GM19043 (cell line): Measurements from ENCODE around the gene TUBA4B.

Experiments used
- ATAC-seq: cut with Tn5 transposase; IDR thresholded peaks from one replicate; pipeline ENCODE4 v1.9.1; 2021; ENCODE audit warnings: low read depth; ENCODE audit not compliant: unreplicated experiment

Gene TUBA4B

DNA sequence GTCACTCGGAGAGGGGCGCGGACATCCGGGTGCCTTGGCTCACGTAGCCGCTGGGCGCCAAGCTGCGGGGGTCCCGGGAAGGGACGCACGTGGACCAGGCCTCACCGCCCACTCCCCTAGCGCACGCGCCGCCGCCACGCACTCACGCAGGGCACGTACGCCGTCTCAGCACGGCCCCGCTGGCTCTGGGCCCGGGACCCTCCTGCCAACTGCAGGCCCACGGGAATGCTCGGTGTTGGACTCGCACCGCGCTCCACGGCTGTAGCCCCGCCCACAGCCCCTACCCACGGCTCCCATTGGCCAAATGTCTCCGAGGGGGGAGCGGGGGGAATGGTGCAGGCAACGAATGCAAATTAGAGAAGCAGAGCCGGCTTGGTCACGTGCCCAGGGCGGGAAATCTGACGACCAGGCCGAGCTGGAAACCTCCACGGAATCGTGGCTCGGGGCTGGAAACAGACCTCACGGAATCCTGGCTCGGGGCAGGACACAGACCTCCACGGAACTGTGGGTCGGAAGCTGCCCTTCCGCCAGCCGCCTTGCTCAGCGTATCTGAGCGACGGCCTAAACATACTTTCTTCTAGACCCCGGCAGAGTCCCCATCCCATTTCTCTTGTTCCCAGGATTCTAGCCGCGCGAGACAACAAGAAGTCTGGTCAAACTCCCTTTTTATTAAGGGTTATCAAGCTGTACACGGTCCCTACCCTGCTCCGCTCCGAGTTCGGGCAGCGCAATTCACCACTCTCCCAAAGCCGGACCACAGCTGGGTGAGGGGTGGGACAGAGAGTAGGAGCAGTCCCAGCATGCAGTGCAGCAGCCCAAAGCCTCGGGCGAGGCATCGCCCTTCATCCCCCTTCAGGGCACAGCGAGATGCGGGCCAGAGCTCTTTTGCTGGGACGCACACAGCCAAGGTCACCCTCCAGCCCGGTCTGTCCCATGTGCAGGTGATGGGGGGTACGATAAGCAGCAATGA is 34.0 kb upstream of the TUBA4B start, which contains the start of gene ABCB6:
TSS of gene ABCB6 (minus strand) at position 227 of the 970 bp plus-strand sequence. CDS start 285 bp downstream, outside the sequence.
- ATAC-seq, result peak; percentile 76

DNA sequence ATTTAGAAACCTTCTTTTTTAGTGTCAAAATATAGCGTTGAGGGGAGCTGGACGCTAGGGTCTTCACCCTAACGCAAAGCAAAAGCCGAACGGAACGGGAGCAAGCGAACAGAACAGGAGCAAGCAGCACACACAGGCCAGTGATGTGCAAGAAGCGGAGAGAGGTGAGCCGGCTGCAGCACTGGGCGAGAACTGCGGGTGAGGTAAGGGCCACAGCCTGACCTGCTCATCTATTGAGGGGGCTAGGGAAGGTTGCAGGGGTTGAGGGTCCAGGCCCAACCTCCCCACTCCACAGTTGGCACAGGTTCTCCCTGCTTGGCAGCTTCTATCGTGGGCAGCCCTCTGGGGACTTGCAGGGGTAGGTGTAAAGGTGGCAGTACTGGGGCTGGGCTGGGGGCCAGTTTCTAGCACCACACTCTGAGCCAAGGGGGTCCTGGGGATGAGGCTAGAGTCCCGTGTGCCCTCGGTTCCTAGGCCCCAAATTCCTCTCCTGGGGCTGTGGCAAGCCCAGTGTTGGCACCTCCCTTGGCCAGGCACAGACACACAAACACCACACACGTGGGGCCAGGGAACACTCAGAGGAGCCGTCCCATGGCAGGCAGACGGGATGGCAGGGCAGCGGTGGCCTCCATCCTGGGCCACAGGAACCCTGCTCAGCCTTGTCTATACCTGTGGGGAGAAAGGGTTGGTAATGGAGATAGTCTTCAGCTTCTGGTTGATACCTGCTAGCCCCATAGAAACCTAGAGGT is 33.1 kb upstream of the TUBA4B start:
- no peak for ATAC-seq

GRCh38 chr2:219220652-219221402 is 32.2 kb upstream of the TUBA4B start:
- ATAC-seq, result no peak

- ATAC-seq, result no peak
Observed at GRCh38 chr2:219221957-219222518, 31.0 kb upstream of the TUBA4B start.

- no peak for ATAC-seq
Observed at GRCh38 chr2:219223831-219224610, 29.0 kb upstream of the TUBA4B start.

- no peak for ATAC-seq
Observed at GRCh38 chr2:219225350-219225749, 27.7 kb upstream of the TUBA4B start.

DNA sequence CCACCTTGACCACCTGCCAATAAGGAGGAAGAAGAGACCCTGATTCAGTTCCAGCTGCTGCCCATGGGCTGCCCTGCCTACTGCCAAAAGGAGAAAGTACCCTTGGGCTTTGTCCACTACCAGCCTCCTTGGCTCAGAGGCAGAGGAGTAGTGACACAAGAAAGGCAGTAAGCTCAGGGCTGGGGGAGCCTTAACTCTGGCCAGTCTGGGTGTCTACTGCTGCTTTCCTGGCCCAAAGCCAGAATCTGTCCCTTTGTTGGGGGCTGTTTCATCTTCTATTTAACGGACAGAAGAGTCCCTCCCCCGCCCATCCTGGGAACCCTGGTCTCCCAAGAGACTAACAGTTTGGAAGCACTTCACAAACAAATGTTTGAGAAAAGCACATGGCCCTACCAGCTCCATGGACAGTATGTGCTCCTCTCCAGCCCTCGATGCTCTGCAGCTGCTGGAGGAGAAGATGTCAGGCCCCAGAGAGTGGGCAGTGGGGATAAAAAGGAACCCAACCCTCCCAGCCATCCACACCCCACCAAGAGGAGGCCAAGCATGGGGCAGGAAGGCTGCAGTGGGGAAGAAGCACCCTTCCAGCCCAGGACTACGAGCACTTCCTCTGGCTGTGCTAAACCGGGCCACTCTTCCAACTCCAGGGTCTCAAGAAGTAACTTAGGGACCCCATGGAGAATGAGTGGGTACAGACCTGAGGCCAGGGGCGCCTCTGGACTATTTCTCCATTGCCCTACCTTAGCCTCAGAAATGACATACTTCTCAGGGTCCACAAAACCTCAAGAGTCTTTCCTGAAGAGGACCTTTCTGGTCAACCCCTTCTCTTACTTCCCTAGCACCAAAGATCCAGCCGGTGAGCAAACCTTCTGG is 24.8 kb upstream of the TUBA4B start:
- ATAC-seq, result no peak

DNA sequence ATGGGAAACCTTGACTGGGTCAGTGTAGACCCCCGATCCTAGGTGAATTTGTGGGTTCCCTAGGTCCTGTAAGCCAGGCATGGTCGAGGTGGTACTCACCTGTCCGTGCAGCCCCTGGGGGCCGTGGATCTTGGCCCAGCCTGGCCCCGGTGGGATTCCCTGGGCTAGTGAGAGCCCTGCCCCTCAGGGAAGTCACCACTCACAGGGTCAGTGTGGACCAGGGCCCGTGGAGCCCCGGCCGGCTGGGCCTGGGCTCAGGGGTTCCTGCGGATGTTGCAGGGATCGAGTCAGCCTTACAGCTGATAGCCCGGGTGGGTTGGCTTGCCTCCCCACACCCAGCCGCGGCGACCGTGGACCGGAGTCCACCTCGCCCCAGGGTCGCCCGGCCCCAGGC is 24.1 kb upstream of the TUBA4B start:
- ATAC-seq, result peak; percentile 5

GRCh38 chr2:219229305-219230058 is 23.6 kb upstream of the TUBA4B start, which contains the start of the genes ANKZF1 and ATG9A:
Gene ANKZF1, plus strand, starts transcription at chr2:219229806. Its CDS starts 452 bp downstream, at chr2:219230258.
Gene ATG9A, minus strand, starts transcription at chr2:219229636. Its CDS starts 1,612 bp downstream, at chr2:219228024.
- ATAC-seq, result peak; percentile 95

DNA sequence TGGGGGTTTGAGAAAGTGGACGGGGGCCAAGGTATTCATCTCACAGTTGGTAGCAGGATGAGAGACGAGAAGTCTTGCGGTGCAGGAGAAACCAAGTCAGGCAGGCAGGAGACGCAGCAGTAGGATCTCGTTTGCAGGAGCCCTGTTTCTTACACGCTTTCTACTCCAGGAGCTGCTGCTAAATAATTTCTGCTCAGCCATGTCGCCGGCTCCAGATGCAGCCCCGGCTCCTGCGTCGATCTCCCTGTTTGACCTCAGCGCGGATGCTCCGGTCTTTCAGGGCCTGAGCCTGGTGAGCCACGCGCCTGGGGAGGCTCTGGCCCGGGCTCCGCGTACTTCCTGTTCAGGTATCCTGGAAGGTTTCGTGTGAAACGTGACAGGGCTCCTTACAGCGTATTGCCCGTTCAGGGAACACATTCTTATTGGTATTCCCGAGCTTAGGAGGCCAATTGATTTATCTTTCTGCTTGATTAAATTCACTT is 22.9 kb upstream of the TUBA4B start:
- ATAC-seq, result no peak

GRCh38 chr2:219234331-219234730 is 18.7 kb upstream of the TUBA4B start:
- no peak for ATAC-seq

GRCh38 chr2:219243291-219243761 is 9.7 kb upstream of the TUBA4B start:
- no peak for ATAC-seq

DNA sequence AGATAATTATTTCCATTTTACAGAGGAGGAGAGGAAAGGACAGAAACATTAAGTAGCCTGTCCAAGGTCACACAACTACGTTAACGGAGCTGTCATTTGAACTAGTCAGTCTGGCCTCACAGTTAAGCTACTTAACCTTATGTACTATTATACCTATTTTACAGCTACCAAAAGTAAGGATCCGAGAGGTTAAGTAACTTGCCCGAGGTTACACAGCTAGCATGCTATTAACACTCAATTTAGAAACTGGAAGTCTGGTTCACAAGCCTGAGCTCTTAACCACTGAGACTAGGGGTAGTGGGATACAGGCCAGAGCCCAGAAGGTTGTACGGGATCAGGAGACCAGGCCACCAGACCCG is 8.3 kb upstream of the TUBA4B start:
- ATAC-seq, result no peak

DNA sequence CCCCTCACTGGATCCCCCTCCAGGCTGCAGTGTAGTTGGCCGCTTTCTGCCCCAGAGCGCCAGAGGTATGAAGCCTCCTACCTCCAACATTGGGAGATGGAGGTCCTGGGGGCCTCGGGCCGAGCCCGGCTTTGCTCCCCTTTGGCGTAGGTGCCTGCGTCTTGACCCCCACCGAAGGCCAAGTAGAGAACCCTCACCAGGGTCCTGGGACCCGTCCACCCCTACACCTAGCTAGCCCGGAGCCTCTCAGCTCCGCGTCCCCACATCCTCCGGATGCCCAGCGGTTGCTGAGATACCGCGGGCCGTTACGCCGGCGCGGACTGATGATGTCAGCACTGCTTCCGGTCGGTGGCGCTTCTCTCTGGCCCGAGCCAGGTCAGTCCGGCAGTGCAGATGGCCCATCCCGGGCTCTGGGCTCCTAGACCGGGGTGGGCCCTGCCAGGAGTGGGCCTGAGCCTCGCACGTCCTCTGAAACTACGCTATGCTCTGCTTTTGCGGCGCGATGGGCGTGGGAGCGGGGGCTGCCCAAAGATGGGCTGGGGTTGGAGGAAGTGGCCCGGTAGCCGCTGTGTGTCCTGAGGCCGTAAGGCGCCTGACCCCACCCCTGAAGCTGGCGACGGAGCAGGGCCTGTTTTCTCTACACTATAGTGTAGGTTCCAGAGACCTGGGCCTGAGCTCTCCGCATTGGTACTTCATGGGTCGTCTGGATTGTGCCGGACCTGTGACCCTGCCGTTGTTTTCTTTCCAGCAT is 7.7 kb upstream of the TUBA4B start, which contains the start of the genes GLB1L and STK16:
TSS of gene GLB1L (minus strand) at position 297 of the 751 bp plus-strand sequence. CDS start 1,871 bp downstream, outside the sequence.
TSS of gene STK16 (plus strand) at position 332 of the 751 bp plus-strand sequence. CDS start 521 bp downstream, outside the sequence.
- peak; percentile 58 for ATAC-seq

GRCh38 chr2:219245899-219246230 is 7.2 kb upstream of the TUBA4B start:
- ATAC-seq, result no peak

DNA sequence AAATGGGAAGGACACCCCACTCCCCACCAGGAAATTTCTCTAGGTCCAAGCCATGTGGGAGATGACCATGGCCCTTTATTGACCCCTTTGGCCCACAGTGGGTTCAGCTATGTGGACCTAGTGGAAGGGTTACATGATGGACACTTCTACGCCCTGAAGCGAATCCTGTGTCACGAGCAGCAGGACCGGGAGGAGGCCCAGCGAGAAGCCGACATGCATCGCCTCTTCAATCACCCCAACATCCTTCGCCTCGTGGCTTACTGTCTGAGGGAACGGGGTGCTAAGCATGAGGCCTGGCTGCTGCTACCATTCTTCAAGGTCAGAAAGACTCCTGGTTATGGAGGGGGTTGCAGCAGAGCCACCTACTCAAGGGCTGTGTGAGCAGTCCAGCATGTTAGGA is 6.5 kb upstream of the TUBA4B start:
- no peak for ATAC-seq
